Head of caudate nucleus (tissue), 42 donors: Measurements from ENCODE around the gene BASP1.
"Not testable (repeated sequence)": the region's sequence is repeated elsewhere in the genome, so short reads cannot be mapped to it uniquely, and the experiment has no call there.

Experiments
- DNase-seq, 42 donors: peaks; one replicate each; pipeline versions ENCODE4 v3.0.0 to v3.0.0-alpha.2; 2020 to 2021; ENCODE audit warnings: mixed read lengths in 7 of 42
- intact Hi-C: fragments of 100-400 bp; cut with DNase I; formaldehyde crosslinking; loops from one replicate; pipeline ENCODE4 v1.15.0; 2022

Gene BASP1

DNA sequence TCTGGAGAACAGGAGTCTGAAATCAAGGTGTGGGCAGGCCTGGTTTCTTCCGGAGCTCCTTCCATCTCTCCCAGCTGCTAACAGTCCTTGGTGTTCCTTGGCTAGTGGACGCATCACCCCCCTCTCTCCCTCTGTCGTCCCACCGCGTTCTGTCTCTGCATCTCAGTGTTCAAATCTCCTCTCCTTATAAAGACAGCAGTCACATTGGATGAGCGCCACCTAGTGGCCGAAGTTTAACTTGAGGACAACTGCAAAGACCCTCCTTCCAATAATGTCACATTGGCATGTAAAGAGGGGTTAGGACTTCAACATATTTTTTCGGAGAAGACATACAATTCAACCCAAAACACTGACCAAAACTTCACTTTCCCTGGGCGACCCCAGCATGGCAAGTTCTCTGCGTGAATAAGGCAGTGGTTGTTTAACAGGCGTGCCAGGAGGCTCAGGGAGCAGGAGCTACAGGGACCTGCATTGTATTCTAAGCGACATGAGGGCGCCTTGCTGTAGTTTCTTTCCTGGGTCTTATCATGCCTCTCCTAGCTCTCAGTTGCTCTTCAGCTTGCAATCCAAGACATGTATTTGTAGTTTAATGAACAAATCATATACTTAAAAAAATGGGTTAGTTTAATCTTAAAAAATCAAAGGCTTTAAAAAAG is 27.9 kb upstream of the BASP1 start:
- intact Hi-C loops, result no loop called here
- DNase-seq, result peak; percentile 46 to 88 (median 76)

GRCh38 chr5:17190242-17190778 is 27.1 kb upstream of the BASP1 start:
- peak in 11 of 42 donors; percentile 11 to 62 (median 38) for DNase-seq

DNA sequence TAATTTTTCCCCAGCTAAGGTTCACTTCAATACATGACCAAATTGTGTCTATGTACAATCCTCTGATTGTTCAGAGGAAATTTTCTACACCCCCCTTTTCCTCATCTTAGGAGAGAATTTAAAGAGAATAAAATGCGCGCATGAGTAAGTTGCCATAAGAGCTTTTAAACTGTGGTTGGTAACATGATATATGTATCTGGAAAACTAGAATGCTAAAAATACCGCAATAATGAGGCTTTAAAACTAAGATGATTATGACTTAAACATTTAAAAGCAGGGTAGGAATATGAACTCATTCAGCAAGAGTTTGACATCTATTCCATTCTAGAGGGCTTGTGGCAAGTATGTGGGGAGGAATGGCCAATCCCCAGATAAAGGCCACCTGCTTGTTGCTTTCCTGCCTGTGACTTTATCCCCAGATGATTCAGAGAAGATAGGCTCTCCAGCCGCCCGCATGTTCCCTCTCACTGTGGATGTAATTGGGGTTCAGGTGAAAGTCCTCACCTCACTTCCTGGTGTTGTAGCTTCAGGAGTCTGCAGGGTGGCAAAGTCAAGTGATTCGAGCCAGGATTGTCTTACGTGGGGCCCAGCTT is 26.5 kb upstream of the BASP1 start:
- DNase-seq, result no peak
- intact Hi-C loops, result no loop called here

More at GRCh38 chr5:17190242-17190778, 27.1 kb upstream of the BASP1 start:
- intact Hi-C loops, result no loop called here

GRCh38 chr5:17191574-17191973 is 25.9 kb upstream of the BASP1 start:
- DNase-seq, intact Hi-C loops: not testable (repeated sequence)

GRCh38 chr5:17192191-17192590 is 25.2 kb upstream of the BASP1 start:
- no peak for DNase-seq
- intact Hi-C loops, result no loop called here

GRCh38 chr5:17196024-17196423 is 21.4 kb upstream of the BASP1 start:
- intact Hi-C loops, result no loop called here
- peak in 1 of 42 donors; percentile 20 for DNase-seq

GRCh38 chr5:17196697-17197096 is 20.7 kb upstream of the BASP1 start:
- DNase-seq, result peak in 2 of 42 donors; percentile 19 to 22
- intact Hi-C loops, result no loop called here

GRCh38 chr5:17203329-17204132 is 13.9 kb upstream of the BASP1 start:
- intact Hi-C loops, result loop anchor here (5.0 kb wide), 1 partner anchor 411 kb away; no protein-coding TSS in a partner anchor
- peak in 26 of 42 donors; percentile 16 to 74 (median 42) for DNase-seq

GRCh38 chr5:17204133-17204489 is 13.3 kb upstream of the BASP1 start:
- intact Hi-C loops, result loop anchor here (5.0 kb wide), 1 partner anchor 412 kb away; no protein-coding TSS in a partner anchor
- DNase-seq, result peak in 2 of 42 donors; percentile 32 to 34

DNA sequence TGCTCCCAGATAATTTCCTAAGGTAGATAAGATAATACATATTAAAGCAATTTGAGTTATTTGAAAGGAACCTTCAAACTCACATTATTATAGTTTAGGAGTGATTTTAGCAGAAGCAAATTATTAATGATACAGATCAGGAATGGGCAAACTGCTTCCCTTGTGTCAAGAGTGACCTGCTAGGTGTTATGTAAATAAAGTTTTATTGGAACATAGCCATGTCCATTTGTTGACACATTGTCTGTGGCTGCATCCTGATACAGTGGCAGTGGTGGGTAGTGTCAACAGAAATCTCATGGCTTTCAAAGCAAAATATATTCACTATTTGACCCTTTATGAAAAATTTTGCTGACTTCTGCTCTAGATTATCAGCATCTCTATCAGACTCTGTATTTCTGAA is 11.4 kb upstream of the BASP1 start:
- intact Hi-C loops, result no loop called here
- peak in 1 of 42 donors; percentile 16 for DNase-seq

- no peak for DNase-seq
- intact Hi-C loops, result no loop called here
Observed at GRCh38 chr5:17212191-17212590, 5.2 kb upstream of the BASP1 start.

- intact Hi-C loops, result no loop called here
- DNase-seq, result no peak
Observed at GRCh38 chr5:17212996-17213395, 4.4 kb upstream of the BASP1 start.

DNA sequence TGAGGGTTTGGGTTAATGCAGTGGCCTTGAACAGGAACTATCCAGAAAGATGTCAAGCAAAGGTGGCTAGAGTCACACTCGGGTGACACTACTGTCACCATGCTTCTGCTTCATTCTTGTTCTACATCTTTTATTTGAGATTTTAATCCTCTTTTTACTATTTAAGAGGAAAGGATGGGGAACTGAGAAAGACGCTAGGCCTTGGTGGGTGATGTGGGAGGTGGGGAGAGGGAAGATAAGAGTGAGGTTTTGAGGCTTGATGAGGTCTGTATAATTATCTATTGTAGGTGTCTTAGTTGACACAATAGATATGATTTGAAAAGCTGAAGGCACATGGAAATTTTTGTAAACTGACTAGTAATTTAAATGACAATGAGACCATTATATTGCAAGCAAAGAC is 3.5 kb upstream of the BASP1 start:
- intact Hi-C loops, result no loop called here
- no peak for DNase-seq

GRCh38 chr5:17214893-17215292 is 2.5 kb upstream of the BASP1 start:
- DNase-seq, result peak in 2 of 42 donors; percentile 9 to 29
- intact Hi-C loops, result loop anchor here (5.0 kb wide), 2 partner anchors 902 to 1092 kb away; no protein-coding TSS in a partner anchor

- intact Hi-C loops, result loop anchor here (5.0 kb wide), 2 partner anchors 902 to 1092 kb away; no protein-coding TSS in a partner anchor
- no peak for DNase-seq
Observed at GRCh38 chr5:17215361-17215760, 2.1 kb upstream of the BASP1 start.

DNA sequence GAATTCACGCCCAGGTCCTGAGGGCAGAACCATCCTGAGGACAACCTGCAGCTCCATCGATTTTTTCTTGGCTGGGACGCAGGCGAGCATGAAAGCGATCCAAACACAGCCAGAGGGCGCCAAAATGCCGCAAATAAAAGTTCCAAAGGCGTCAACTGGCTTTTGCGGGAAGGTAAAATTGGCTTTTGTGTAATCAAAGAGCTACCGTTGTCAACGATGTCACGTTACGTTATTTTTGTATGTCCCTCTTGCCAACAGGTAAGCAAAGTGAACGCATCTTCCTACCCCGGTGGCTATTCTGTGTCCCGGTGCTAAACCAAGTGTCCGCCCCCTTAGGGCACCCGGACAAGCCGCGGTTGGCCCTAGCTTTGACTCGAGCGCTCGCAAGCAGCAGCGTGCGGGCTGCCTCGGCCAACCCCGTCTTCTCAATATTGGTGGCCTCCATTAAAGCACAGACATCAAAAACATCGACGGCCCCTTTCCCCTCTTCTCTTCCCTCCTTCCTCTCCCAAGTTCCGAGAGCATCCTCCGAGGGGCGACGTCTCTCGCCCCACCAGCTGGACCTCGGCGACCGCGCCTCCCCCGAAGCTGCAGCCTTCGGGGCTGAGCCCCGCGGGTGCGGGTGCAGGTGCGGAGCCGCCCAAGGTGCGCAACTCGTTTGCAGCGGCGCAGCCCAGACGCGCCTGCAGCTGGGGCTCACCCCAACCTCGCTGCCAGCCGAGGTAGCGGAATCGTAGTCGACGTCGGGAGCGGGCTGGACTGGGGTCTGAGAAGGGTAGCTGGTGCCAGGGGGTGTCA is 1.1 kb upstream of the BASP1 start:
- intact Hi-C loops, result loop anchor here (5.0 kb wide), 2 partner anchors 901 to 1091 kb away; no protein-coding TSS in a partner anchor
- DNase-seq, result peak; percentile 70 to 93 (median 84)

DNA sequence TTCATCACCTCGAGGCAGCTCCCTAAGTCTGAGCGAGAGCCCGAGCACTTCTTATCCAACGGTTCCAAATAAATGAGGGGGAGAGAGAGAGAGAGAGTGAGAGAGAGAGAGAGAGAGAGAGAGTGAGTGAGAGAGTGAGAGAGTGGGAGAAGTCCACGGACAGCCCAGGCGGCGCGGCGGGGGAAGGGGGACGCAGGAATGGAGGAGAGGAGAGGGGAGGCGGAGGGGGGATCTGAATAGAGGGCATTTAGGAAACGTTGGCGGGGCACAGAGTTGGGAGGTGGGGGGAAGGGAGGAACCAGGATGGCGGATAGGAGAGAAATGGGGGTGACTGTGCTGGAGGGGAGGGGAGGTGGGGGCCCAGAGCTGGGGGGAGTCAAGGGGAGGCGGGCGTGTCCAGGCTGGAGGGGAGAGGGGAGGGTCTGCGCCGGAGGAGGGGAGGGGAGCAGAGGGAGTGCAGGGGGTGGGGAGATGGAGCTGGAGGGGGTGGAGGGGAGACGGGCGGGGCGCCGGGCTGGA is 398 bp upstream of the BASP1 start:
- peak in 21 of 42 donors; percentile 4 to 61 (median 32) for DNase-seq
- intact Hi-C loops, result loop anchor here (5.0 kb wide), 2 partner anchors 900 to 1090 kb away; no protein-coding TSS in a partner anchor

GRCh38 chr5:17218353-17219005 is 1.0 kb downstream of the BASP1 start:
- DNase-seq, result peak in 37 of 42 donors; percentile 13 to 67 (median 45)
- intact Hi-C loops, result loop anchor here (5.0 kb wide), 2 partner anchors 899 to 1089 kb away; no protein-coding TSS in a partner anchor
